Measurements from ENCODE around the gene PHACTR3.
A peak's percentile ranks its signal among the peaks of the same experiment; 100 is the strongest.

PHACTR3 gene

DNA sequence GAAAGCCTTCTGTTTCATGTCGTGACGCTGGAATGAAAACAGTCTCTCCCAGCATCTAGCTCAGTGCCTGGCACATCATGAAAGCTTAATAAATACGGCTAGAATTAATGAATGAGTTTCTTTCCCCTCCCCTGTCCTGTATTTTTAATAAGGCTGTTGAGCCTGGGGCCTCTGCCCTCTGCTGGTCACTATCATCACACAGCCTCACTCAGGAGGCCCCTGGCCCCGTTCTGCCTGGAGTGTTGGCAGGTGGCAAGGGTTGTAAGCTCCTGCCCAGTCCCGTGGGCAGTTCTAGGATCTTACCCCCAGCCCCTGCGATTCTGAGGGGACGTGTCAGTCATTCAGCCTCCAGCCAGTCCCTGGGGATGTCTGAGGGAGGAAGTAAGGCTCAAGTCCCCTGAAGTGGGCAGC, 41.4 kb downstream of the PHACTR3 start:
- no peak overlapping the region for H3K4me3 ChIP-seq (ENCODE audit: low read depth, low read length)
- no peak for DNase-seq (ENCODE audit: low read depth)
- peak; percentile 12 for TF ChIP-seq CTCF (IDR thresholded peaks at IDR 0.05; ENCODE audit: low read depth, low read length, missing control alignments)

GRCh38 chr20:59646487-59646886, 42.1 kb downstream of the PHACTR3 start:
- H3K4me3 ChIP-seq (ENCODE audit: low read depth, low read length), result no peak overlapping the region
- DNase-seq (ENCODE audit: low read depth), result no peak
- TF ChIP-seq CTCF (IDR thresholded peaks at IDR 0.05; ENCODE audit: low read depth, low read length, missing control alignments), result no peak

- TF ChIP-seq CTCF (IDR thresholded peaks at IDR 0.05; ENCODE audit: low read depth, low read length, missing control alignments), result no peak
- no peak for DNase-seq (ENCODE audit: low read depth)
- H3K4me3 ChIP-seq (ENCODE audit: low read depth, low read length), result no peak overlapping the region
Measured at GRCh38 chr20:59647271-59647670, 42.9 kb downstream of the PHACTR3 start.

DNA sequence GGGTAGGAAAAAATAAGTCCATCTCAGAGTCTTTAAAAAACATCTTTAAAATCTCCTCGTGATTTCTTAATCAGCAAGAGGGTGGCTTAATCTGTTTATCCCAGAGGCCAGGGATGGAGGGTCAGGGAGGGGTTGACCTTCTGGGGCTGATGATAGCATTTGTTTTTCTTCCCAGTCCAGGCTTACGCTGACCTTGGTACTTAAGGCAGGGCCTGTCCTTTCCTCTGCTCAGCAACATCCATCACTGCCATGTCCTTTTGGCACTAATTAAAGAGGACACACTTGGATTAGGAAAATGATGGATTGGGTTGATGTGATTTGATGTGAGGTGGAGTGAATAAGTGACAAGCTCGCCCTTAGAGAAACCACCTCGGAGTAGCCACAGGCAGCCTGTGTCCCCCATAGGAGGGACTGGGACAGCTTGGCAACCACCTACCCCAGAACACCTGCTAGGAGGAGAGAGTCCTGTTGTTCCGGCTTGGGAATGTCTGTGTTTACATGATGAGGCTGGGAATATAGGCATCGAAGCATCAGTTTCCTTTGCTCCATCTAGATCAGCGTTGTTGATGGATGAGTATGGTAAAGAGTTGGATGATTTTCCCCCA, 44.2 kb downstream of the PHACTR3 start:
- DNase-seq (ENCODE audit: low read depth), result no peak
- TF ChIP-seq CTCF (IDR thresholded peaks at IDR 0.05; ENCODE audit: low read depth, low read length, missing control alignments), result no peak
- H3K4me3 ChIP-seq (ENCODE audit: low read depth, low read length), result no peak overlapping the region

DNA sequence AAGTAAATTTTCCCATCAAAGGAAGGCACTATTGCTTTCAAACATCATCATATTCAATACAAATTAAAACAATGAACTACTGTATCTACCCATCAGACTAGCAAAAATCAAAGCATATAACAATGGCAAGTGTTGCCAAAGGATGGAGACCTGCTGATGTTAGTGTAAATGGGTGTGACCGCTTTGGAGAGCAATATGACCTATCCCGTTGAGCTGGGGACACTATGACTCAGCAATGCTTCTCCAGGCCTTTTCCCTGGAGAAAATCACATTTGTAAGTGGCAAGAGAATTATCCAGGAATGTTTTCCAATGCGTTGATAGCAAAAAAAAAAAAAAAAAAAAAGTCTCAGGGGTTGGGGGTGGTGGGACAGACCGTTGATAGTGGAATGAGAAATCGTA, 46.1 kb downstream of the PHACTR3 start:
- no peak for TF ChIP-seq CTCF (IDR thresholded peaks at IDR 0.05; ENCODE audit: low read depth, low read length, missing control alignments)
- H3K4me3 ChIP-seq (ENCODE audit: low read depth, low read length), result no peak overlapping the region
- DNase-seq (ENCODE audit: low read depth), result no peak

DNA sequence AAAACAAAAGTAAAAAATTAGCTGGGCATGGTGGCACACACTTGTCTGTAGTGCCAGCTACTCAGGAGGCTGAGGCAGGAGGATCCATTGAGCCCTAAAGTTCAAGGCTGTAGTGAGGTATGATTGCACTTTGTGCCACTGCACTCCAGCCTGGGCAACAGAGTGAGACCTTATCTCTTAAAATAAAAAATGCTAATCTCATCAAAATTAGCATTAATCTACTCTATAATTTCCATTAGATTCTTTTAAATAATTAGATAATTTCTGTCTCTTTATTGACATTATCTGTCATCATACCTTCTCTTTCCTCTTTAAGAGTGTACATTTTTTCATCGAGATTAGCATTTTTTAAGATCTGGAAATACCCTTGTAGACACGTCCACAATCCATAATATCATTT, 48.0 kb downstream of the PHACTR3 start:
- TF ChIP-seq CTCF (IDR thresholded peaks at IDR 0.05; ENCODE audit: low read depth, low read length, missing control alignments), result no peak
- DNase-seq (ENCODE audit: low read depth), result no peak
- H3K4me3 ChIP-seq (ENCODE audit: low read depth, low read length), result no peak overlapping the region

- no peak for TF ChIP-seq CTCF (IDR thresholded peaks at IDR 0.05; ENCODE audit: low read depth, low read length, missing control alignments)
- H3K4me3 ChIP-seq (ENCODE audit: low read depth, low read length), result no peak overlapping the region
- DNase-seq (ENCODE audit: low read depth), result no peak
Measured at GRCh38 chr20:59656417-59656816, 52.1 kb downstream of the PHACTR3 start.

Data from GM12864 (cell line).